GM12892 (cell line): ENCODE results near the gene IZUMO2.

Experiments
- POLR2A ChIP-seq: IDR thresholded peaks from 2 replicates; pipeline ENCODE4 v1.6.1; 2011; ENCODE audit warnings: low read depth, low read length, control low read depth
- POLR2AphosphoS5 ChIP-seq: IDR thresholded peaks from 2 replicates; pipeline ENCODE4 v1.6.1; 2011; ENCODE audit warnings: low read depth, low read length, control low read depth

- TF ChIP-seq POLR2A (no peak), POLR2AphosphoS5 (no peak)
Observed at GRCh38 chr19:50174100-50174793, 11.2 kb upstream of the IZUMO2 start.
